Kidney epithelial cell (primary cell): ENCODE data around the gene HTR4. TPM values are rescaled to one million over a fixed set of nuclear protein-coding genes. Genes with fewer than 3 reads are reported as not detected.
"Not testable (repeated sequence)": the region's sequence is repeated elsewhere in the genome, so short reads cannot be mapped to it uniquely, and the experiment has no call there.

ENCODE experiments used
- DNase-seq: peaks from one replicate; pipeline ENCODE4 v3.0.0-alpha.2; 2010; ENCODE audit warnings: low read depth
- H3K27me3 ChIP-seq: 2 replicates; pipeline ENCODE4 v1.6.0; 2011; ENCODE audit warnings: low read length; ENCODE audit not compliant: control insufficient read depth, insufficient read depth
- H3K36me3 ChIP-seq: 2 replicates; pipeline ENCODE4 v1.5.1; 2011; ENCODE audit warnings: low read length; ENCODE audit not compliant: control insufficient read depth, insufficient read depth
- H3K4me3 ChIP-seq: 2 replicates; pipeline ENCODE4 v1.5.1; 2011; ENCODE audit warnings: low read depth, mild to moderate bottlenecking, control low read depth, low read length
- total RNA-seq: library from RNA; depleted of rRNA; stranded (reverse); fragments of >200 nt; gene quantifications from 2 replicates; pipeline ENCODE4 v1.2.3, GENCODE V29; 2015
- TF ChIP-seq, protein P1 (sequence below): IDR thresholded peaks from 2 replicates; pipeline ENCODE4 v1.5.1; 2011; ENCODE audit warnings: mild to moderate bottlenecking, moderate library complexity, low read length, control low read depth, inconsistent platforms; ENCODE audit not compliant: insufficient read depth, poor library complexity, severe bottlenecking

The HTR4 gene
- total RNA-seq, 1 donor from 2014 or later, result not detected

DNA sequence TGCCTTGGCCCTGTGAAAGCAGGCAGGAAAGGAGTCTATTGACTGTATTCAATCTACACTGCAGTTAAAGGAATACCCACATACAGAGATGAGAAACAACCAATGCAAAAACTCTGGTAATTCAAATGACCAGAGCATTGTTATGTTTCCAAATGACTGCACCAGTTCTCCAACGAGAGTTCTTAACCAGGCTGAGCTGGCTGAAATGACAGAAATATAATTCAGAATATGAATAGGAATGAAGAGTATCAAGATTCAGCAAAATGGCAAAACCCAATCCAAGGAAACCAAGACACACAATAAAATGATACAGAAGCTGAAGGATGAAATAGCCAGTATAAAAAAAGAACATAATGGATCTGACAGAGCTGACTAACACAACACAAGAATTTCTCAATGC, 119.1 kb downstream of the HTR4 start:
- H3K27me3 ChIP-seq, result no peaks in the 10 kb centered on the region
- no peaks in the 10 kb centered on the region for H3K36me3 ChIP-seq
- TF ChIP-seq, protein P1, sequence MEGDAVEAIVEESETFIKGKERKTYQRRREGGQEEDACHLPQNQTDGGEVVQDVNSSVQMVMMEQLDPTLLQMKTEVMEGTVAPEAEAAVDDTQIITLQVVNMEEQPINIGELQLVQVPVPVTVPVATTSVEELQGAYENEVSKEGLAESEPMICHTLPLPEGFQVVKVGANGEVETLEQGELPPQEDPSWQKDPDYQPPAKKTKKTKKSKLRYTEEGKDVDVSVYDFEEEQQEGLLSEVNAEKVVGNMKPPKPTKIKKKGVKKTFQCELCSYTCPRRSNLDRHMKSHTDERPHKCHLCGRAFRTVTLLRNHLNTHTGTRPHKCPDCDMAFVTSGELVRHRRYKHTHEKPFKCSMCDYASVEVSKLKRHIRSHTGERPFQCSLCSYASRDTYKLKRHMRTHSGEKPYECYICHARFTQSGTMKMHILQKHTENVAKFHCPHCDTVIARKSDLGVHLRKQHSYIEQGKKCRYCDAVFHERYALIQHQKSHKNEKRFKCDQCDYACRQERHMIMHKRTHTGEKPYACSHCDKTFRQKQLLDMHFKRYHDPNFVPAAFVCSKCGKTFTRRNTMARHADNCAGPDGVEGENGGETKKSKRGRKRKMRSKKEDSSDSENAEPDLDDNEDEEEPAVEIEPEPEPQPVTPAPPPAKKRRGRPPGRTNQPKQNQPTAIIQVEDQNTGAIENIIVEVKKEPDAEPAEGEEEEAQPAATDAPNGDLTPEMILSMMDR, result no peak
- DNase-seq, result no peak
- no peak overlapping the region for H3K4me3 ChIP-seq

DNA sequence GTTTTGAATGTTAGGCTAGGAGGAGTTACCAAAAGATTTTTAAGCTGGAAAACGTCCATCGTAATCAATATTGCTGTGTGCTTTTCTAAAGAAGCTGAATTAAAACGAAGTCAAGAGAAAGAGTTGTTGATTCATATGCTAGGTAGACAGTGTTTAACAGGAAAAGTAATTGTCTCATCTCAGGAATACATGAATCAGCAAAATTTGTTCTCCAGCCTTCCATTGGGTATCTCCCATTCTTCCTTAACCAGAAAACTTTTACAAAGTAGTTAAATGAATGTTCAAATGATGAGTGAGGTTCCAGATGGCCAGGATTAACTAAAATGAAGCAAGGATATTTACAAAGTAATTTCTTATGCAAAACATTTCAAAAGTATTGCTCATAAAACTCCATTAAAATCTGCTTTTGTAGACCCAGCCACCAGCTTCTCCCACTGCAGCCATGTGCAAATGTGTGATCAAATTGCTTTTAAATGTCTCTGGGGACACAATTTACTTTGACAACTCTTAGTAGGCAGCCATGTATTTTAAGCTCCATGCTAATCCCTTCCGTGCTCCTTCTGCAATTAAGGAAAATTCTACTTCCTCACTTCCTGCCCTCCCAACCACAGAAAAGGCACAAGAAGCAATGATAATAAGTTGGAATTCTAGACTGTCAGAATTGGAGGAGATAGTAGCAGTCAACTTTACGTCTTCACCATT, 121.2 kb downstream of the HTR4 start:
- TF ChIP-seq, protein P1, result no peak
- H3K36me3 ChIP-seq, result no peaks in the 10 kb centered on the region
- no peak overlapping the region for H3K4me3 ChIP-seq
- no peak for DNase-seq
- H3K27me3 ChIP-seq, result no peaks in the 10 kb centered on the region

DNA sequence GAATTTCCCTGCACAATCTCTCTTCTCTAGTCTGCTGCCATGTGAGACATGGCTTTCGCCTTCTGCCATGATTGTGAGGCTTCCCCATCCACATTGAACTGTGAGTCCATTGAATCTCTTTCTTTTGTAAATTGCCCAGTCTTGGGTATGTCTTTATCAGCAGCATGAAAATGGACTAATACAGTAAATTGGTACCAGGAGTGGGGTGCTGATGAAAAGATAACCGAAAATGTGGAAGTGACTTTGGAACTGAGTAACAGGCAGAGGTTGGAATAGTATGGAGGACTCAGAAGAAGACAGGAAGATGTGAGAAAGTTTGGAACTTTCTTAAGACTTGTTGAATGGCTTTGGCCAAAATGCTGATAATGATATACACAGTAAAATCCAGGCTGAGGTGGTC, 124.9 kb downstream of the HTR4 start:
- H3K4me3 ChIP-seq, DNase-seq, H3K36me3 ChIP-seq, H3K27me3 ChIP-seq: not testable (repeated sequence)

DNA sequence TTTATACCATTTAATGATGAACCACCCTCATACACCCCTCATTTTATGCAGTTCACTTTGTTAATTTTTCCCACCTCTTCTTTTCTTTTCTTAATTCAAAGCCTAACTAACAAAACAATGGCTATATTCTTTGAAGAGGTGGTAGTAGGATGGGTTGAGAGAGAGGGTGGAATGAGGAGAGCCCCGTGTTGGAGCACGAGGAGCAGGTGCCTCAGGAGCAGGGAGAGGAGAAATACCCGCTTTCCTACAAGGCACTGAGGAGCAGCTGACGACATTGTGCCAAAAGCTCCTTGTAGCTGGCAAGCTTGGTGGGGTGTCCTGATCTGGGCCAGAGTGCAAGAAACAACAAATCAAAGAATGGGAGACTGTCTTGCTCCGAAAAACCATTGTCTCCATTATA, 129.6 kb downstream of the HTR4 start:
- Histone ChIP-seq H3K27me3 (no peaks in the 10 kb centered on the region), H3K36me3 (no peaks in the 10 kb centered on the region), H3K4me3 (no peak overlapping the region)
- TF ChIP-seq, protein P1, result no peak
- no peak for DNase-seq

DNA sequence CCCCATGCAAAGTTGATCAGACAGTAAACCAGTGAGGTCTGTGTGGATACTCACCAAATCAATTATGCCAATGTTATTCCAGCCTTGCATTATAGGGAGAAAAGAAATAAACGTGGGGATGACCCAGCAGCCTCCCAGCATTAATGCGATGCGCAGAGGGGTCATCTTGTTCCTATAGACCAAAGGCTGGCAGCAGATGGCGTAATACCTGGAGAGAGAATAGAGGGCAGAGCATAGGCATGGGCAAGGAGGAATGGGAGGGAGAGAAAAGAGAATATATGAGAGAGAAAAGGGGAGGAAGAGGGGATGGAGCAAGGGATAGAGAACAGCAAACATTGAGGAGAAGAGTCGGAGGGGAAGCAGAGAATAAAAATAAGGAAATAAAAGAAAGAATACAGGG, 131.2 kb downstream of the HTR4 start:
- Histone ChIP-seq H3K4me3 (no peak overlapping the region), H3K36me3 (no peaks in the 10 kb centered on the region), H3K27me3 (no peaks in the 10 kb centered on the region)
- no peak for DNase-seq
- TF ChIP-seq, protein P1, result no peak

DNA sequence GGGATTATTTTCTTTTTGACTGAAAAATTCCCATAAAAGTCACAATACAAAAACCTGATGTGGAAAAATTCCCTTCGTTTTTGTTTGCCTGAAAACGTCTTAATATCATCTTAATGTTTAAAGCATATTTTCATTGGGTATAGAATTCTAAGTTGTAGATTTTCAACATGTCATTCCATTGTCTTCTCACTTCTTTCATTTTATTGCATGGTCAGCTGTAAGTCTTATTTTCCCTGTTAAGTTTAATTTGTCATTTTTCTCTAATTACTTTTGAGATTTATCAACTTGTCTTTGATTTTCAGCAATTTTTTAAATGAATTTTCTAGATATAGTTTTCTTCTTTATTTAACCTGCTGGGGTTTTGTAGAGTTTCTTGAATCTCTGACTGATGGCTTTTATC, 138.9 kb downstream of the HTR4 start:
- DNase-seq, result no peak
- Histone ChIP-seq H3K27me3 (no peaks in the 10 kb centered on the region), H3K4me3 (no peak overlapping the region), H3K36me3 (no peaks in the 10 kb centered on the region)
- TF ChIP-seq, protein P1, result no peak
